Measurements from ENCODE around the gene RMND5A.

GRCh38 chr2:86785456-86785855 is 65.4 kb downstream of the RMND5A start:
- TF ChIP-seq, protein P1, sequence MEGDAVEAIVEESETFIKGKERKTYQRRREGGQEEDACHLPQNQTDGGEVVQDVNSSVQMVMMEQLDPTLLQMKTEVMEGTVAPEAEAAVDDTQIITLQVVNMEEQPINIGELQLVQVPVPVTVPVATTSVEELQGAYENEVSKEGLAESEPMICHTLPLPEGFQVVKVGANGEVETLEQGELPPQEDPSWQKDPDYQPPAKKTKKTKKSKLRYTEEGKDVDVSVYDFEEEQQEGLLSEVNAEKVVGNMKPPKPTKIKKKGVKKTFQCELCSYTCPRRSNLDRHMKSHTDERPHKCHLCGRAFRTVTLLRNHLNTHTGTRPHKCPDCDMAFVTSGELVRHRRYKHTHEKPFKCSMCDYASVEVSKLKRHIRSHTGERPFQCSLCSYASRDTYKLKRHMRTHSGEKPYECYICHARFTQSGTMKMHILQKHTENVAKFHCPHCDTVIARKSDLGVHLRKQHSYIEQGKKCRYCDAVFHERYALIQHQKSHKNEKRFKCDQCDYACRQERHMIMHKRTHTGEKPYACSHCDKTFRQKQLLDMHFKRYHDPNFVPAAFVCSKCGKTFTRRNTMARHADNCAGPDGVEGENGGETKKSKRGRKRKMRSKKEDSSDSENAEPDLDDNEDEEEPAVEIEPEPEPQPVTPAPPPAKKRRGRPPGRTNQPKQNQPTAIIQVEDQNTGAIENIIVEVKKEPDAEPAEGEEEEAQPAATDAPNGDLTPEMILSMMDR (IDR thresholded peaks at IDR 0.05; ENCODE audit: insufficient read depth, low read length, poor library complexity, severe bottlenecking): no peak
- no peak for TF ChIP-seq EZH2phosphoT487 (conservative IDR thresholded peaks at IDR 0.05; ENCODE audit: low read length)

Measured in SU-DHL-6 (cell line).